EH (cell line): Measurements from ENCODE around the gene MC1R.
"Not testable (repeated sequence)": the region's sequence is repeated elsewhere in the genome, so short reads cannot be mapped to it uniquely, and the experiment has no call there.

Experiments used
- DNase-seq: peaks from one replicate; pipeline ENCODE4 v3.0.0-alpha.2; 2015; ENCODE audit warnings: low read depth

The MC1R gene

GRCh38 chr16:89934611-89935553 lies 16.2 kb downstream of the MC1R start:
- DNase-seq: no peak

GRCh38 chr16:89935620-89936019 lies 17.0 kb downstream of the MC1R start:
- DNase-seq: not testable (repeated sequence)

- no peak for DNase-seq
Measured at GRCh38 chr16:89936034-89936433, 17.4 kb downstream of the MC1R start.

DNA sequence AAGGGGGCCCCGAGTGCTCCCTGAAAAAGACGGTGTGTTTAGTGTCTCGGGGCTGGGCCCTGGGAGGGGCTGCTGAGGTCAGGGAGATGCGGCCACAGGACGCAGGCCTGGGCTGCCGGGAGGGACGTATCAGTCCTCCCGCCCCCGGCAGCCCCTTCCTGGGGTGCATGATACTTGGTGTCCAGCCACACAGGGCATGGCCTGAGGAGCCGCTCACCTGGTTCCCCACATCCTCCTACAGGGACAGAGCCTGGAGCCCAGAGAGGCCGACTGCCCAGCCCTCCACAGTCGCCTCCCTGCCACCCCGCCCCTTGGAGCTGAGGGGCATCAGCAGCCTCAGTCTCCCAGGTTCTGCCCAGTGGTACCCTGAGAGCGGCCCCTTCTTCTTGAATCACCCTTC lies 17.8 kb downstream of the MC1R start:
- no peak for DNase-seq

DNA sequence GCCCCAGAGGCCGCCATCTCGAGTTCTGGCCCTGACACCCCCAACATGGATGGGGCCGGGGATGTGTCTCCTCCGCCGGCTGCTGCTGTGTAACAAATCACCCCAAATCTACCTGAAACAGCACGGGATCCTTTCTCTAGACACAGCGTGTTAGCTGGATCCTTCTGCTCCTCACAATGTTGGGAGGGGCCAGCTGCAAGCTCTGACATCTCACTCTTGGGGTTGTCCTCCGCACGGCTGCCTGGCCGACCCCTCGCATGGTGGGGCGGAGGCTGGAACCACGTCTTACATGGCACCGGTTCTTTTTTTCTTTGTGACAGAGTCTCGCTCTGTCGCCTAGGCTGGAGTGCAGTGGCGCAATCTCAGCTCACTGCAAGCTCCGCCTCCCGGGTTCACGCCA lies 18.3 kb downstream of the MC1R start:
- no peak for DNase-seq

GRCh38 chr16:89938175-89938885 lies 19.7 kb downstream of the MC1R start:
- no peak for DNase-seq

DNA sequence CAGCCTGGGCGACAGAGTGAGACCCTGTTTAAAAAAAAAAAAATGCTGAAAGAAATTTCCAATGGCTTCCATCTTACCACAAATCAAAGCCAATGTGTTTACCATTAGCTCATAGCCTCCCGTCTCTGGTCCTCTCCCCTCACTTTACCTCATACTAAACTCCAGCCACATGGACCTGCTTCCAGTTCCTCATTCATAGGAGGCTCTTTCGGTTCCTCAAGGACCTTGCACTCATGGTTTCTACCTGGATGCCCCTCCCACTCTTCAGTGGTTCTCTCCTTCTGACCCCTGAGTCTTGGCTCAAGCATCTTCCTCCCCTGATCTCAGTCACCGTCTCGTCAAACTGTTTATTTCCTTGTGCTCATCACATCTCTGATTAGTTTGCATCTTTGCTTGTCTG lies 26.1 kb downstream of the MC1R start:
- DNase-seq: no peak

- no peak for DNase-seq
Measured at GRCh38 chr16:89945654-89946053, 27.0 kb downstream of the MC1R start.

DNA sequence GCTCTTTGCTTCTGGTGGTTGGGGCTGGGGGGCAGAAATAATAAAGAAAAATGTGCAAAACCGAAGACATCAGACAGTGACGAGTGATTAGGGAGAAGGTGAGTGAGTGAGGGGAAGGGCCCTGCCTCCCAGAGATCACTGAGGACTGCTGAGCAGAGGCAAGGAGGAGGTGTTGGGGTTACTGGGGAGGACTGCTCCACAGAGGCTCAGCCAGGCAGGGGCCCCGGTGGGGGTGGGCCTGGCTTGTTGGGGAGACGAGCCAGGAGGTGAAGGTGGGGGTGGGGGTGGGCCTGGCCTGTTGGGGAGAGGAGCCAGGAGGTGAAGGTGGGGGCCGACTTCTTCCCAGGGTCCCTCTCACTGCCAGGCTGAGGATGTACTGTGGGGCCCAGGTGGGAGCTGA lies 27.9 kb downstream of the MC1R start:
- DNase-seq: no peak

- DNase-seq: no peak
Measured at GRCh38 chr16:89949121-89949742, 30.6 kb downstream of the MC1R start.

DNA sequence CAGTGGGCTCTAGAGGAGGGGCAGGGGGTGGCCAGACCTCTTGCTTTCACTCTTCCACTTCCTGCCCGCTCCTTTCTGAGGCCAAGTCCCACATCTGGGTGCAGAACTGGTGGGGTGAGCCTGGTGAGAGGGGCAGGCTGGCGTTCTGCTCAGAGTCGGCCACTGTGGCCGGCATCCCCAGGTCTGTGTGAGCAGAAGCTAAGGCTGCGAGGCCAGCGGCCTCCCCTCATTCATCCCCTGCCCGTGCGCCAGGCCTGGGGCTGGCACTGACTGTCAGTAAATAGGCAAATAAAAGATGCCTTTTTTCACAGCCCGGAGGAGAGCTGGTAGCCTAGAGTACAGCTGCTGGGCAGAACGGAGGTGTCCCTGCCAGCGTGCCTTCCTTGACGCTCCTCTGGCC lies 31.1 kb downstream of the MC1R start:
- DNase-seq: no peak

DNA sequence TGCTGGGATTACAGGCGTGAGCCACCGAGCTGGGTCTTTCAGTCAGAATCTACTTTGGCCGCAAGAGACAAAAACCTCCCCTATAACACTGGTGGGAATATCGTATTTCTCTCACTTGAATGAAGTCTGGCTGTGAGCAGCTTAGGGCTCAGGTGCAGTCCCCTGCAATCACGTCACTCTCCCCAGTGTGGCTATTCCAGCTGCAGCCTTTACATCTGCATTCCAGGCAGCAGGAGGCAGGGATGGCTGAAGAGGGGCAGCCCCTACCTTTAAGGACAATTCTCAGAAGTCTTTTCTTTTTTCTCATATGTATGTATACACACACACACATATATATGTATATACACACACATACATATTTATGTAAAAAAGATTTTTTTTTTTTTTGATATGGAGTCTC lies 32.8 kb downstream of the MC1R start:
- DNase-seq: no peak

GRCh38 chr16:89952049-89952448 lies 33.4 kb downstream of the MC1R start:
- DNase-seq: no peak

GRCh38 chr16:89952551-89952950 lies 33.9 kb downstream of the MC1R start:
- DNase-seq: no peak

DNA sequence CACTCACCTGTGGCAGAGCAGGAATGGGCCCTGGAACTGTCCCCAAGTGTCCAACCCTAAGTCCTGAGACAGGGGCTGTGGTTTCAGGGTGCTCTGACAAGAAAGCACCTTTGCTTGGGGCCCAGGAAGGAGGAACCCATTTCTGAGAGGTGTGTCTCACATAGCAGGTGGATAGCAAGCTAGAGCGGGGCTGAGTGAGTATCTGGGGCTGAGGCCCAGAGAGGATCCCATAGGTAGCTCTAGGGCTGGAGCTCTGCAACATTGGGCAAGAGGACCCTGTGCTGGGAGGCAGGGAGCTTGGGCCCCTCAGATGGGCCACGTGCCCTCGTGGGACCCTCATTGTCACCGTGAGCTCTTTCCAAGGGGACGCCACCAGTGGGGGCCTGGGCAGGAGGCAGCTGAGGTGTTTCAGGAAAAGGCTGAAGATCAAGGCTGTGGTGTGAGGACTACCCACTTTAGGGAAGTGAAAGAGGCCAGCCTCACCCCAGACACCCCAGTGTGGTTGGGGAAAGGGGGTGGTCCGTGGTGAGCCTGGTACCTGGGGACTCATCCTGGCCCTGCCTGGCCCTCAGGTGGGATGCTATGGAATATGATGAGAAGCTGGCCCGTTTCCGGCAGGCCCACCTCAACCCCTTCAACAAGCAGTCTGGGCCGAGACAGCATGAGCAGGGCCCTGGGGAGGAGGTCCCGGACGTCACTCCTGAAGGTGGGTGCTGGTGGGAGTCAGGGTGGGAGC lies 35.2 kb downstream of the MC1R start:
- DNase-seq: no peak

DNA sequence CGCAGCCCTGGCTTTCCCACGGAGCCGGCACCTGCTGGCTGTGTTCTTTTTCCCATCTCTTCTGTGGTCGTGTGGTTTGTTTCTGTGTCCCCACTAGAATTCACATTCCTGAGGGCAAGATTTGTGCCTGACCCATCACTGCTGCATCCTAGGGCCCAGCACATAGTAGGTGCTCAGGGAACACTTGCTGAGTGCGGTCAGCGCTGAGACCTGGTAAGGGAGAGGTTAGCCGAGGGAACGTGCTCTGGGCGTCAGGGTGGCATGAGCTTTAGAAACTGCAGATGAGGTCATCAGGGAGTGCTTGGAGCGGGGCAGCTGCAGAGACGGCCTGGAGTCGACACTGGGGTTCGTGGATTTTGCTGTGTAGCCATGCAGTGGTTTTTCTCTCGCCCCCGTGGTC lies 35.8 kb downstream of the MC1R start:
- DNase-seq: no peak

DNA sequence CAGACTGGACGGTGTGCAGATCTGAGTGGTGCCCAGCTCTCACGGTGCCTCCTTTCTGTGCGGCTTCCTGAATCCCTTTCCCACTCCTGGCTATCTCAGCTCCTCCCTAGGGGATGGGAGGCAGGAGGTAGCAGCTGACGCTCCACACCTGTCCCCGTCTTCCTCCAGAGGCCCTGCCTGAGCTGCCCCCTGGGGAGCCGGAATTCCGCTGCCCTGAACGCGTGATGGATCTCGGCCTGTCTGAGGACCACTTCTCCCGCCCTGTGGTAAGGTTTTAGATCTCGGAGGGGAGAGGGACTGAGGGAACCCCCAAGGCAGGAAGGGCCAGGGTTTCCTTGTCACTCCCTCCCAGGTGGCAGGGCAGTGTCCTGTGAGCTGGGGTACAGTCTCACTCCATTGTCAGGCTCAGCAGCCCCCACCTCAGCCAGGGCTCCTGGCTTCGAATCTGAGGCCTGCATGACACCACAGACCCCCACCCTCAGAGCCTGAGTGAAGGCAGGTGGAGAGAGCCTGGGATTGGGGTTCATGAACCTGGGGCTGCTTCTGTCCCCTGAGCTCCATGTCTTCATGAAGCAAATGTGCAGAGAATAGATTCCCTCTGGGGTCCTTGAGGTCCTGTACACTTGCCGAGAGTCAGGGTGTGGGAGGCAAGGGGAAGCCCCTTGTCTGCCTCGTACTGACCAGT lies 36.5 kb downstream of the MC1R start:
- no peak for DNase-seq

DNA sequence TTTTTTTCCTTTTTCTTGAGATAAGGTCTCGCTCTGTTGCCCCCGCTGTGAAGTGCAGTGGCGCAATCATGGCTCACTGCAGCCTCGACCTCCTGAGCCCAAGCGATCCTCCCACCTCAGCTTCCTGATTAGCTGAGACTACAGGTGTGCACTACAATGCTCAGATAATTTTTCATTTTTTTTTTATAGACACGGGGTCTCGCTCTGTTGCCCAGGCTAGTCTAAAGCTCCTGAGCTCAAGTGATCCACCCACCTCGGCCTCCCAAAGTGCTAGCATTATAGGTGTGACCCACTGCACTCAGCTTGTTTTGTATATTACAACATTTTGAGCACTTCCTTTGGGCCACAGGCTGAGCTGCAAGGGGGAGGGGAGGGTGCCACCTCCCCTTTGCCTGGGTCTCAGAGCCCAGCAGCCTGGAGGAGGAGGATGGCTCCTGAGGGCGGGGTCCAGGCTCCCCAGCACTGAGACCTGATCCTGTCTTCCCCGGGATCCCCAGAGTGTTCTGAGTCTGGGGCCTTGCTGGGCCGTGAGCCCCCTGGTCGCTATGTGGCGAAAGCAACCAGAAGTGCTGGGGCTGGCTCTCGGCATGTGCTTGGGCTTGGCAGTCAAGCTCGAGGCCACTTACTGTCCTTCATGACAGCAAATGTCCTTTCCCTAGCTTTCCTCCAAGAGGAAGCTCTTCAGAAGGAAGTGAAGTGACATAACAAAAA lies 38.0 kb downstream of the MC1R start:
- no peak for DNase-seq

DNA sequence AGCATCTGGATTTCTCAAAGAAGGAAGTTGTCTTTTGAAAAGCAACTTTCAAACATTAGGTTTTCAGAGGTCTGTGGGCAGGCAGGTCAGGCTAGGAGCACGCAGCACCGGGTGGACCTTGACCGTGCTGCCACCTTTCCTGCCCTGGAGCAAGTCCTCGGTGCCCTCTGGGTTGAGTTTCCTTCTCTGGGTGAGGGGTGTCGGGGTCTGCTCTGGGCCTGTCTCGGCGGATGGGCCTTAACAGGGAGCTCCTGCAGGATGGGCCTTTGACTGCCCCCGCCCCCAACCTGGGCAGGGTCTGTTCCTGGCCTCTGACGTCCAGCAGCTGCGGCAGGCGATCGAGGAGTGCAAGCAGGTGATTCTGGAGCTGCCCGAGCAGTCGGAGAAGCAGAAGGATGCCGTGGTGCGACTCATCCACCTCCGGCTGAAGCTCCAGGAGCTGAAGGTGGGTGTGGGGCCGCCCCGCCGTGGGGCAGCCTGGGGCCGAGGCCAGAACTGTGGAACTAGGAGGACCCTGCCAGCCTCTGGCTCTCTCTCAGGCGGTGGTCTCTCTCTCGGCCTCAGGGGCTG lies 38.6 kb downstream of the MC1R start:
- no peak for DNase-seq

DNA sequence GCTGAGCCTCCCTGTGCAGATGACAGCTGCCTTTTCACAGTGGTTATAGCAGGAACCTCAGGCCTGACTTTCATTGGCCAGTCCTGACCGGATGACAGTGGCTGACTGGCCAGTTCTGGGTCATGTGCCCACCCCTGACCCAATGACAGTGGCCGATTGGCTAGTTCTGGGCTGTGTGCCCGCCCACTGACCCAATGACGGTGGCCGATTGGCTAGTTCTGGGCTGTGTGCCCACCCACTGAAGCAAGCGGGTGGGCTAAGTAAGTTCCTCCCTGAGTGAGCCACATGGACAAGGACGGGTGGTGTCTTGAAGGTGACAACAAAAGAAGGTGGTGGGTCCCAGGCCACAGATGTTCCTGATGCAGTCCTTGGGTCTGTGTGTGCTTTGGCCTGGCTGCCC lies 39.4 kb downstream of the MC1R start:
- peak; percentile 46 for DNase-seq

DNA sequence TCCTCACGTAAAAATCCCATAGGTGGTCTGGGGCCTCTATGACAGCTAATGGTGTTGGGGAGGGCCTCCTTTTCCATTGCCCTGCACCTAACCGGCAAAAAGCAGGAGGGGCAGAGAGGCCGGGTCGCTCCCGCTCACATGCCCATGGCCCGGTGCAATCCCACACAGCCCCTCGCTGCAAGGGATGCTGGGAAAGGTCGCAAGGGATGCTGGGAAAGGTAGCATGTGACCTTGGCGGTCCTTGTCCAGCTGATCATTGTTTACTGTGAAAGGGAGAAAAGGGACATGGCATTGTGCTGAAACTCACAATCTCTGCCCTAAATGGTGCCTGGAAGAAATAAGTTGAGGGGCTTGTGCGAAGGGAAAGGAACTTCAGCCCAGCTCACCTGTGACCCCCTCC lies 39.9 kb downstream of the MC1R start:
- no peak for DNase-seq
